Measurements from ENCODE around the gene CHPT1.

GRCh38 chr12:101777485-101777884 is 80.0 kb downstream of the CHPT1 start:
- TF ChIP-seq CTCF (IDR thresholded peaks at IDR 0.05) (no peak), EZH2phosphoT487 (IDR thresholded peaks at IDR 0.05) (no peak)
